Activated CD4-positive, CD25-positive, alpha-beta regulatory T cell (primary cell): ENCODE results near the gene MTG2.

Source experiments
- DNase-seq, 4 experiments: peaks; one replicate each; lab custom pipeline; 2025; lab: John Stamatoyannopoulos, UW

Gene MTG2

DNA sequence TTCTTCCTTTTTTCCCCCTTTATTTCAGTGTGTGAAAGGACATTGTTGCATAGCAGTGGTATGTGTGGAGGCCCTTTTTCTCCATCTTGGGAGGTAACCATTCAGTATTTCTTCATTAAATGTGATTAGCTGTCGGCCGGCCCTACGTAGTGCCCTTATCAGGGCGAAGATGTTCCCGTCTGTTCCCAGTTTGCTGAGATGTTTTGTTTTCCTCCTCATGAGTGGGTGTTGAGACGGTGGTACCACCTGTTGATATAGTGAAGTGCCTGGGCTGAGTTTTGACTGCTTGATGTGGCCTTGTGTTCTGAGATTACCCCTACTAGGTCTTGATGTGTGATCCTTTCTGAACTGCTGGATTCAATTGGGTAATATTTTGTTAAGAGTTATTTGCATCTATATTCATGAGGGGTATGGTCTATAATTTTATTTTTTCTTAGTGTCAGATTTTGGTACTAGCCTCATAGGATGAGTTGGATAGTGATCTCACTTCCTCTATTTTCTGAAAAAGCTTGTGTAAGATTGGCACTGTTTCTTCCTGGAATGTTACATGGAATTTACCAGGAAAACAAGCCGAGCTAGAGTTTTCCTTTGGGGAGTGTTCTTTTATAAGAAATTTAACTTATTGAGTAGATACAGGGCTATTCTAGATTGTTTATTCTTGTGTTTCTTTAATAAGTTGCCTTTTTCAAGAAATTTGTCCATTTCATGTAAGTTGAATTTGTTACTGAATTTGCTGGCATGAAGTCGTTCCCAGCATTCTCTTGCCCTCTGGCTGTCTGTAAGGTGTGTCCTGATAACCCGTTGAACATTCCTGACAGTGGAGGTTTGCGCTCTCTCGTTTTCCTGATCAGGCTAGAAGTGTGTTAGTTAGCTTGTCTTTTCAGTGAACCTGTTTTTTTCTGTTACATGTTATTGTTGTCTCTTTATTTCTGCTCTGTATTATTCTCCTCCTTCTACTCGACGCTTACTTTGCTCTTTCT lies 4.3 kb downstream of the MTG2 start:
- no peak for DNase-seq

DNA sequence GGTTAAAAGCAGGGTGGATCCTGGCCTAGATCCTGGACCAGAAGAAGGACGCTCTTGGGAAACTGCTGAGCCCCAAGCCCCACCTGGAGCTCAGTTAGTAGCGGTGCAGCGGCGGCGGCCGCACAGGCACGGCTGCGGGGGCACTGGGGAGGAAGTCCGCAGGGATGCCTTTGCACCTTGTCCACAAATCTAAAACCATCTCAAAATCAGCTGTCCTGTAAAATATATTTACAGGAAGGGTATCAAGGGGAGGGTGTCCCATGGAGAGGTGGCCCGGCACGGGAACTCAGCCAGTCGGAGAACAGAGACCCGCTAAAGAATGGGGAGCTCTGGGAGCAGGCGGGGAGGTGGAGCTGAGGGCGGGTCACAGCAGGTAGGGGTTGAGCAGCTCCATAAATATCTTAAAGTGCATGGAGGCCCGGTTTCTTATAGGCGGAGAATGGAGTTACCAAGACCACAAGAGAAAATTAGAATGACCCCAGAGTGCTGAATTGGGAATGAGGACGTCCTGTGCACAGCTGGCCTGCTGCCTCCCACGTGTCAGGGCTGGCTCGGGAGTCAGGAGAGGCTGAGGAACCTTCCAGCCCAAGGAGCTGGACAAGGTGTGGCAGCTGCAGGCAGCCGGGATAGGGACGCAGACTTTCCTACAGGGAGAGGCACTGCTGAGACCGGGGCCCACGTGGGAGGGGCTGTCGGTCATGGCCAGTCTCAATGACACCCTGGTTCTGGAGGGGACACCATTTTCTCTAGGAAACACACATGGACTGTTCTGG lies 8.0 kb downstream of the MTG2 start:
- no peak for DNase-seq

DNA sequence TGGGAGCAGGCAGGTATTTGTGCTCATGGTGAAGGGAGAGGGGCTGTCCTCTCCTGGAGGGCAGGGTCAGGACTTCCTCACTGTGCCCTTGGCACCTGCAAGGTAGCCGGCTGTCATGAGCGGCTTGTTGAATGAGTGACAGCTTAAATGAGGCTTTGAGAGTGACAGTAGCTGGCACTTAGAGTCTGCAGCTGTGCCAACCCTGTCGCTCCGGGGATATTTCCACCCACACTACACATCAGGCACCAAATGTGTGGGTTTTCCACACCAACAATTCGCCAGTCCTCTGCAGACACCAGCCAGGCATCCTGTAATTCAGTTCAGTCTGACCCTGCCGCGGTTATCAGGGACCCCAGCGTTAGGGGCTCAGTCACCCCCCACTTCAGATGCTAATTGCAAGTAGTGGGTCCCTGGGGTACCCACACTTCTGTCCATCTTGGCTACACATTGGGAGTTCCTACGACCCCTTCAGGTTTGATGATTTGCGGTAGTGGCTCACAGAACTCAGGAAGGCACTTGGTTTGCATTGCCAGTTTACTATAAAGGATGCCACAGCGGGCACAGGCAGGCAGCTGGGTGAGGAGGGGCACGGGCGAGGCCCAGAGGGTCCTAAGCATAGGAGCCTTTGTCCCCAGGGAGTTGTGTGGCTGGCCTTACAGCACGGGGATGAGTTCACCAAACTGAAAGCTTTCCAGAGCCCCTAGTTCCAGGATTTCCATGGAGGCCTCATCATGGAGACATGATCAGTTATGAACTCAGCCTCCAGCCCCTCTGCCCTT lies 9.1 kb downstream of the MTG2 start:
- no peak for DNase-seq

GRCh38 chr20:62192635-62193034 lies 9.8 kb downstream of the MTG2 start:
- DNase-seq: no peak

DNA sequence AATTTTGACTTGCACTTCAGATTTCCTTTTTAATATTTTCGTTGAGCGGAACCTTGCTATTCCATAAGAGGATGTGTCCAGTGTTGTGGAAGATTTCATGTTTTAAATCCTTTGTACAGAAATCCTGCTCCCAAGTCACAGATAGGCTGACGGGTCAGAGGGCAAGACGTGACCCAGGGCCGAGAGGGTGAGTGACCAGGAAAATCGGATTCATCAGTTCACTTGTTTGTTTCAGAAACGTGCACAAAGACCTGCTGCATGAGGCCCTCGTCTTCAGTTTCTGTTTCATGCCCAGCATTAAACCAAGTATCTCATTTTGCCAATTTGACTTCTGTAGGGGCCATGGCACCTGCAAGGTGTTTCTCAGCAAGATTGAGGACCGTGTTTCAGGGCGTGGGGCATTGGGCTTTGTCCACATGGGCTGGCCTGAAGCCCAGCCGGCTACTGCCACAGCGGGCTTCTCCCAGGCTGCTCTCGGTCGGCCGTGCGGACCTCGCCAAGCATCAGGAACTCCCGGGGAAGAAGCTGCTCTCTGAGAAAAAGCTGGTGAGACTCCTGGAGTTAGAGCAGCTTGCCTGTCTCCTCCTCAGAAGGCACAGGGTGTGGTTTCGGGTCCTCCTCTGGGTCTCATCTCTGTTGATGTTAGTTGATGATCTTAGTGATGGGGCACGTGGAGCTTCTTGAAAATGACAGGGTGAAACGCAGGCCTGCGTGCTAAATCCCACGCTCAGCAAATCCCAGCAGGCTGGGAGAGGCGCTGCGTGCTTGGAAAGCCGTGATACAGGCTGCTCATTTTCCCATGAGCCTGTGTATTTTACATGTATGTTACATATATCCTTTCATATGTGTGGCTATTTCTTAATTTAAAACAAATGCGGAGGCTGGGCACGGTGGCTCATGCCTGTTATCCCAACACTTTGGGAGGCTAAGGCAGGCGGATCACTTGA lies 10.5 kb downstream of the MTG2 start:
- DNase-seq: no peak

GRCh38 chr20:62195075-62195405 lies 12.2 kb downstream of the MTG2 start:
- DNase-seq: no peak

GRCh38 chr20:62195736-62196135 lies 12.9 kb downstream of the MTG2 start:
- no peak for DNase-seq

- no peak for DNase-seq
These were observed 13.5 kb downstream of the MTG2 start for GRCh38 chr20:62196286-62196685.

- no peak for DNase-seq
These were observed 14.5 kb downstream of the MTG2 start for GRCh38 chr20:62197311-62197710.

- no peak for DNase-seq
These were observed 15.0 kb downstream of the MTG2 start for GRCh38 chr20:62197801-62198200.

- no peak for DNase-seq
These were observed 15.7 kb downstream of the MTG2 start for GRCh38 chr20:62198496-62198895.

- DNase-seq: no peak
These were observed 16.1 kb downstream of the MTG2 start for GRCh38 chr20:62198931-62199330.

- no peak for DNase-seq
These were observed 17.8 kb downstream of the MTG2 start for GRCh38 chr20:62200491-62201172.

DNA sequence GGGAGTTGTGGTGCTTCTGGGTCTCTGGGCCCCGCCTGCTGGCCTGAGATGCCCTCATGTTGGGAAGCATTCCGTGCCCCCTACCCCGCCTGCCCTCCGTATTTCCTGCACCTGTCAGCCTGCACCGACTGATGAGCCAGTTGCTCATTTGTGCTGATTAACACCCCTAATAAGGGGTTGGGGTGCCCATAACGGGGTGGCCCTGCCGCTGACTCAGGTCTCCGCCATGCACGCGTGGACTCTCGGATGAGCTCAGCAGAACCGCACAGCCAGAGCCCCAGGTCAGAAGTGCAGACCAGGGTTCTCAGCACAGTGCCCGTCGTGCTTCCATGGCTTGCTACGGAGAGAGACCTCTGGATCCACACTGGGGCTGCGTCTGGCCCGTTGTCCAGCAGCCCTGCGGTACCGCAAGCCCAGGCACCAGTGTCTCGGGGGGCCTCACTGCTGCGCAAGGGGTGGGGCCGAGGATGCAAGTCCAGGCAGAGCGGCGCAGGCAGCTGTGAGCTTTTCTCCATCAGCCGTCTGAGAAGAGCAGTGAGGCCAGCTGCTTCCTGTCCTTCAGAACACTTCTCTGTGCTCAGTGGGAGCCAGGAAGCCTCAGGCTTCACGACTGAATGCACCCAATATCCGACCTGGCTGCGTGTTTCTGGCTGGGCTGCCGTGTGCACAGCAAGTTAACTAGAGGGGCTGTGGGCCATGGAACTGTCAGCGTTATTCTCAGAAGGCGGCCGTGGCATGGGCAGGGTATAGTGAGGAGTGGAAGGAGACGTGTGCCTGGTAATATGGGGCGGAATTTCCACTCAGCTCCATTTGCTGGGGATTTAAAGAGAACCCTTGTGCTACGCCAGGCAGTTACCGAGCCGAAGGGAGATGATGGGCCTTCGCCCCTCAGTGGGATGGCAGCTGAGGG lies 18.6 kb downstream of the MTG2 start:
- no peak for DNase-seq

DNA sequence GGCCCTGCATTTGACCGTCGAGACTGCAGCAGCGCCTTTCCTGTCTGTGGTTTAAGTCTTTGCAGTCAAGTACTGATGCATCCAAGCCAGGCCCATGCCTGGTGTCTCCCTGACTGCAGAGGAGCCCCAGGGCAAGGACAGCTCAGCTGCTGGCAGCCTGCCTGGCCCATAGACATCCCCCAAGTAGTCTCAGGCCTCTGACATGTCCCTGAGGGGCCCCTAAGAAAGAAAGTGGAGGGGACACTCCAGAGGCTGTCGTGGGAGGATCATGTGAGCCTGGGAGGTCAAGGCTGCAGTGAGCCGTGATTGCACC lies 19.2 kb downstream of the MTG2 start:
- no peak for DNase-seq

GRCh38 chr20:62202676-62203377 lies 20.0 kb downstream of the MTG2 start:
- no peak for DNase-seq

GRCh38 chr20:62203378-62204030 lies 20.7 kb downstream of the MTG2 start:
- DNase-seq: no peak

DNA sequence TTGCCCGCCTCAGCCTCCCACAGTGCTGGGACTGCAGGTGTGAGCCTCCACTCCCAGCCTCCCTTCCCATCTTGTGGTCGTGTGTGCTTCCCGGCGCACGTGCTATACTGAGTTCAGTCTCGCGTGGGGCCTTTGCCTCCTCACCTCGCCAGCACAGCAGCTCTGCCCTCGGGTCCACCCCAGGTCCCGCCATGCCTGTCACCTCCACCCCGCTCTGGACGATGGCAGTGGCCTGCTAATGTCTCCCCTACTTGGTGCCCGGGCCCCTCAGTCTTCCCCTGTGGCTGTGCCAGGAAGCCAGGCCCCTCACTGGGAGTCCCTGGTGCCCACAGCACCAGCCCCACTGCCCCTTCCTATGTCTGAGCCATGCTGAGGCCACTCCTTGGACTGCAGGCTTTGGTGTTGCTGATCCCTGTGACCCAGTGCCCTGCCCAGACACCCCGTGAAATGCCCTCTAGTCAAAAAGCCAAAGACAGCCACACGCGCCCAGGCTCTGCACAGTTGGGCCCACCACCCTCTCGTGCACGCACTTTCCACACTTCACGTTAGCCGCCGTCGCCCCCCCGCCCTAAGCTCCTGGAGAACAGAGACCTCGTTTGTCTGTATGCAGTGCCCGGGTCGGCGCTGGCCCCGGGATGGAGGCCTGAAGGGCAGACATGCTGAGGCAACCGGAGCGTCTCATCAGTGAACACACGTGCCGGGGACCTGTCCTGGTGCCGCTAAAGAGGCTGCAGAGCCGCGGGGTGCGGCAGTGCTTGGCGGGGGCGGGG lies 23.0 kb downstream of the MTG2 start:
- DNase-seq: no peak
